B cell (primary cell): ENCODE data around the gene SP3. TPM values are rescaled to one million over a fixed set of nuclear protein-coding genes. Genes with fewer than 3 reads are reported as not detected.

Source experiments
- ATAC-seq: fragments of 200-7000 bp; cut with Tn5 transposase; one replicate; pipeline ENCODE4 v1.10.0; 2021; ENCODE audit warnings: low read depth, mild to moderate bottlenecking, moderate number of reproducible peaks, moderate library complexity
- CTCF ChIA-PET: fragments of 350-600 bp; sonication (Branson Sonifier 250); formaldehyde crosslinking; loops from one replicate; lab custom pipeline; 2021; ENCODE audit warnings: antibody characterized with exemption, inconsistent platforms; lab: Charles Lee
- POLR2A ChIA-PET: fragments of 350-600 bp; sonication (Branson Sonifier 250); formaldehyde crosslinking; loops from one replicate; lab custom pipeline; 2021; ENCODE audit warnings: antibody characterized with exemption; lab: Charles Lee
- DNase-seq: peaks from one replicate; pipeline ENCODE4 v3.0.0; 2013
- H2AFZ ChIP-seq: 2 replicates; pipeline ENCODE4 v1.6.1; 2012; ENCODE audit warnings: mild to moderate bottlenecking, low read depth, low read length; ENCODE audit not compliant: insufficient read depth, poor library complexity, severe bottlenecking
- H3K27ac ChIP-seq, 2 donors: 1 replicate in 1 of 2; 2 replicates in 1 of 2; pipeline ENCODE4 v1.5.1; 2012 to 2013; ENCODE audit warnings: low read length in 2 of 2, mild to moderate bottlenecking in 2 of 2, moderate library complexity in 1 of 2
- H3K27me3 ChIP-seq, 4 experiments: fragments of 200-600 bp in 1 of 4; sonication (generic) in 1 of 4; replicated peaks in 1 of 4; 1 replicate in 2 of 4; 2 replicates in 2 of 4; pipeline versions ENCODE4 v1.6.1 to v1.7.0; 2013 to 2016; ENCODE audit warnings: low read length in 3 of 4, mild to moderate bottlenecking in 2 of 4, mixed read lengths in 1 of 4, moderate library complexity in 1 of 4; ENCODE audit not compliant: insufficient read depth in 4 of 4, control insufficient read depth in 3 of 4; ENCODE audit errors: control extremely low read depth in 1 of 4
- H3K36me3 ChIP-seq, 2 experiments: replicated peaks in 1 of 2; 1 replicate in 1 of 2; 2 replicates in 1 of 2; pipeline versions ENCODE4 v1.6.1 to v1.7.1; 2013; ENCODE audit warnings: low read length in 1 of 2; ENCODE audit not compliant: insufficient read depth in 2 of 2, control insufficient read depth in 1 of 2; ENCODE audit errors: control extremely low read depth in 1 of 2, extremely low read depth in 1 of 2
- H3K4me1 ChIP-seq, 2 donors: fragments of 200-600 bp in 1 of 2; sonication (generic) in 1 of 2; 1 replicate in 1 of 2; 2 replicates in 1 of 2; pipeline versions ENCODE4 v1.5.1 to v1.6.1; 2013 to 2017; ENCODE audit warnings: low read length in 2 of 2; ENCODE audit not compliant: control insufficient read depth in 2 of 2, insufficient read depth in 2 of 2
- H3K4me2 ChIP-seq: replicated peaks from 2 replicates; pipeline ENCODE3; 2012; ENCODE audit warnings: mild to moderate bottlenecking, low read depth, low read length; ENCODE audit not compliant: poor library complexity, severe bottlenecking
- H3K4me3 ChIP-seq, 5 experiments: fragments of 200-600 bp in 1 of 5; sonication (generic) in 1 of 5; 1 replicate in 3 of 5; 2 replicates in 2 of 5; pipeline versions ENCODE4 v1.5.1 to v1.7.0; 2011 to 2016; ENCODE audit warnings: low read length in 4 of 5, mild to moderate bottlenecking in 4 of 5, low read depth in 2 of 5, control low read depth in 1 of 5, moderate library complexity in 1 of 5; ENCODE audit not compliant: insufficient read depth in 1 of 5; ENCODE audit errors: control extremely low read depth in 1 of 5, extremely low read depth in 1 of 5
- H3K79me2 ChIP-seq: fragments of 200-600 bp; sonication (generic); one replicate; pipeline ENCODE4 v1.6.0; 2016; ENCODE audit warnings: low read length; ENCODE audit not compliant: control insufficient read depth, insufficient read depth
- H3K9ac ChIP-seq: fragments of 200-600 bp; sonication (generic); 2 replicates; pipeline ENCODE4 v1.6.1; 2017; ENCODE audit warnings: mild to moderate bottlenecking, low read length, moderate library complexity
- H3K9me3 ChIP-seq, 3 donors: one replicate each; pipeline versions ENCODE4 v1.6.1 to v1.7.1; 2013; ENCODE audit warnings: low read length in 2 of 3; ENCODE audit not compliant: control insufficient read depth in 2 of 3, insufficient read depth in 1 of 3; ENCODE audit errors: control extremely low read depth in 1 of 3
- H4K20me1 ChIP-seq: 2 replicates; pipeline ENCODE4 v1.6.0; 2012; ENCODE audit warnings: mild to moderate bottlenecking, low read length; ENCODE audit not compliant: insufficient read depth, control insufficient read depth, poor library complexity, severe bottlenecking
- H3K27ac Mint-ChIP-seq: one replicate; pipeline ENCODE4 v1.8.0; 2021; ENCODE audit warnings: mixed read lengths
- H3K27me3 Mint-ChIP-seq: one replicate; pipeline ENCODE4 v1.8.0; 2021; ENCODE audit warnings: mixed read lengths
- H3K4me1 Mint-ChIP-seq: one replicate; pipeline ENCODE4 v1.8.0; 2021; ENCODE audit warnings: mixed read lengths
- H3K4me3 Mint-ChIP-seq: one replicate; pipeline ENCODE4 v1.8.0; 2021; ENCODE audit warnings: mixed read lengths
- H3K9me3 Mint-ChIP-seq: one replicate; pipeline ENCODE4 v1.8.0; 2022; ENCODE audit warnings: mixed read lengths; ENCODE audit not compliant: insufficient read depth
- CTCF ChIP-seq: fragments of 200-600 bp; IDR thresholded peaks from one replicate; pipeline ENCODE4 v1.8.0; 2022; ENCODE audit warnings: antibody characterized with exemption, mild to moderate bottlenecking
- EZH2 ChIP-seq: IDR thresholded peaks from 2 replicates; pipeline ENCODE4 v1.6.1; 2012; ENCODE audit warnings: borderline replicate concordance, low read depth, mild to moderate bottlenecking, moderate library complexity, low read length; ENCODE audit not compliant: insufficient read depth, poor library complexity, severe bottlenecking
- WGBS: methylation state at CpG from one replicate; pipeline ENCODE4 v1.1.5; 2013; ENCODE audit warnings: missing lambda C conversion rate; ENCODE audit not compliant: insufficient coverage; 5-methylcytosine and 5-hydroxymethylcytosine counted together
- intact Hi-C: fragments of 100-400 bp; cut with micrococcal nuclease; formaldehyde crosslinking; loops from one replicate; pipeline ENCODE4 v1.10.0; 2022
- polyA plus RNA-seq: library from polyadenylated mRNA; depleted of rRNA; stranded (reverse); fragments of >200 nt; gene quantifications from 2 replicates; pipeline ENCODE4 v1.2.3, GENCODE V29; 2012
- total RNA-seq, 2 donors: library from RNA; stranded (reverse); fragments of 120-200 nt in 1 of 2; gene quantifications; 1 replicate in 1 of 2; 2 replicates in 1 of 2; pipeline versions ENCODE4 v1.2.3 to v1.2.4, GENCODE V29; 2013 to 2022

Gene SP3
- total and polyA plus RNA-seq, 2 donors (not counting 1 experiment from before 2014, with no cell fraction given) = 31.9 to 152 TPM

- Histone ChIP-seq H3K79me2 (no peaks in the 10 kb centered on the region), H3K9me3 (no peaks in the 10 kb centered on the region), H3K36me3 (no peaks in the 10 kb centered on the region), H3K27ac (peak overlapping the region; percentile 37 to 72), H3K9ac (peak overlapping the region; percentile 36), H3K27me3 (no peaks in the 10 kb centered on the region), H2AFZ (peak overlapping the region; percentile 65), H4K20me1 (no peaks in the 10 kb centered on the region), H3K4me3 (peak overlapping the region in 3 of 5 experiments; percentile 9 to 38 (median 22)), H3K4me1 (peaks cover 31 to 32% of the 10 kb centered on the region in 2 donors), H3K4me2 (peak overlapping the region; percentile 57)
- ChIA-PET POLR2A (interaction anchor here (0.6 to 2.6 kb wide), 7 partner anchors 21 to 47 kb away, joined by 3 to 17 read pairs (median 4); partner anchors contain the start of gene SP3), CTCF (interaction anchor here (0.6 to 1.8 kb wide), 7 partner anchors 10 to 93 kb away, joined by 3 to 7 read pairs (median 4); no protein-coding TSS in a partner anchor)
- Mint-ChIP-seq H3K4me3 (peak overlapping the region; percentile 77), H3K4me1 (peaks cover 38% of the 10 kb centered on the region), H3K27me3 (no peaks in the 10 kb centered on the region), H3K9me3 (no peaks in the 10 kb centered on the region), H3K27ac (peak overlapping the region; percentile 88)
- intact Hi-C loops = loop anchor here (1.0 kb wide), 1 partner anchor 26 kb away; the partner anchor contains the start of gene SP3
- TF ChIP-seq EZH2 = no peak
- TF ChIP-seq CTCF = no peak
- ATAC-seq = peak; percentile 93
- 37% methylated on average over 9 of the region's 13 CpGs for WGBS
- peak; percentile 66 for DNase-seq
These were observed 26.0 kb upstream of the SP3 start for GRCh38 chr2:173990970-173991819.
